Stimulated activated CD4-positive, alpha-beta T cell treated with anti-CD3 and anti-CD28 coated beads, TNF-alpha, amount 100 ng/mL, for 1 hour (primary cell): ENCODE data around the gene PXT1.
"Not testable (repeated sequence)": the region's sequence is repeated elsewhere in the genome, so short reads cannot be mapped to it uniquely, and the experiment has no call there.

Source experiments
- DNase-seq, 3 donors: peaks; one replicate each; pipeline ENCODE4 v3.0.0-alpha.2; 2020; ENCODE audit warnings: low read depth in 3 of 3, low spot score in 1 of 3

PXT1 gene, protein sequence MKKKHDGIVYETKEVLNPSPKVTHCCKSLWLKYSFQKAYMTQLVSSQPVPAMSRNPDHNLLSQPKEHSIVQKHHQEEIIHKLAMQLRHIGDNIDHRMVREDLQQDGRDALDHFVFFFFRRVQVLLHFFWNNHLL

DNA sequence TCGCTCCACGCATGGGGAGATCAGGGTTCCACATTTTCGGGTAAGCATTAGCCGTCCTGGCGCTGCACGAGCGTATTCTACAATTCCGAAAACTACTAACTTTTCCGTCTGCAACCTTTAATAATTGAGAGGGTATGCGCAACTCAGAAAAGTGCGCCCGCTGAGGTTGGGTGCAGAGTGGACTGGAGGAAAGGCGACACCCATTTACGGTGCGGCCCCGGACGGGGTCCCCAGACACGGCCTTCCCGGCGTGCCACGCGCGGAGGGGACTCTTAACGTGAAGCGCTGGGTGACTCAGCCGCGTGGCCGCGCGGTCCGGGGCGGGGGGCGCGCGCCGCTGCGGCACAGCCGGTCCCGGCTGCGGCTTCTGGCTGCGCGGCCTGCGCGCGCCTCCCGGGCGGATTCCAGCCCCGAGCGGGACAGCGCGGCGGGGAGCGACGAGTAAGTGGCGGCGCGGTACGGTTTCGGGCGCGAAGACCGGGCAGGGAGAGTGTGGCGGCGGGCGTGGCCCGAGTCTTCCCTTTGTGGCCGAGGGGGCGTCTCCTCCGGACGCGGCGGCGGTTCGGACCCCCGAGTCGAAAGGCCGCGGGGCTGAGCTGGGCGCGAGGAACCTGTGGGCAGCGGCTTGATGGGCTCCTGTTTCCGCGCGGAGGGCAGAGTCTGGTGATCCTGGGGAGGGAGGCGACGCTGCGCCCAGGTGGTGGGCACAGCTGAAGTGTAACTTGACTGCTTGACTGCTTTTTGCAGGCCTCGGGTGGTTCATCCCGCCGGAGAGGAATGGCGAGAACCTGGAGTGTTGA lies at the start of gene PXT1, which contains the start of gene KCTD20:
Gene PXT1 (minus strand): TSS at position 184 of the 800 bp plus-strand sequence. CDS start 16,772 bp downstream, outside the sequence.
Gene KCTD20 (plus strand): TSS at position 330 of the 800 bp plus-strand sequence. CDS start 27,098 bp downstream, outside the sequence.
- DNase-seq, result peak; percentile 62 to 77 (median 65)

DNA sequence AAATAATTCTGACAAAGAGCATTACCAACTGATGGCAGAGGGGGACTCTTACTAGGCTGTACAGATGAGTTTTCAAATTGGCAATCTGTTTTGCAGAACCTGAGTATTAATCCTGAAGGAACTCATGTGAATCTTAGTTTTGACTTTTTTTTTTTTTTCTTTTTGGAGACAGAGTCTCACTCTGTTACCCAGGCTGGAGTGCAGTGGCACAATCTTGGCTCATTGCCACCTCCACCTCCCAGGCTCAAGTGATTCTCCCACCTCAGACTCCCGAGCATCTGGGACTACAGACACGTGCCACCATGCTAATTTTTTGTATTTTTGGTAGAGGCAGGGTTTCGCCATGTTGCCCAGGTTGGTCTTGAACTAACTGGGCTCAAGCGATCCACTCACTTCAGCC lies 49.4 kb upstream of the PXT1 start:
- DNase-seq, result no peak

DNA sequence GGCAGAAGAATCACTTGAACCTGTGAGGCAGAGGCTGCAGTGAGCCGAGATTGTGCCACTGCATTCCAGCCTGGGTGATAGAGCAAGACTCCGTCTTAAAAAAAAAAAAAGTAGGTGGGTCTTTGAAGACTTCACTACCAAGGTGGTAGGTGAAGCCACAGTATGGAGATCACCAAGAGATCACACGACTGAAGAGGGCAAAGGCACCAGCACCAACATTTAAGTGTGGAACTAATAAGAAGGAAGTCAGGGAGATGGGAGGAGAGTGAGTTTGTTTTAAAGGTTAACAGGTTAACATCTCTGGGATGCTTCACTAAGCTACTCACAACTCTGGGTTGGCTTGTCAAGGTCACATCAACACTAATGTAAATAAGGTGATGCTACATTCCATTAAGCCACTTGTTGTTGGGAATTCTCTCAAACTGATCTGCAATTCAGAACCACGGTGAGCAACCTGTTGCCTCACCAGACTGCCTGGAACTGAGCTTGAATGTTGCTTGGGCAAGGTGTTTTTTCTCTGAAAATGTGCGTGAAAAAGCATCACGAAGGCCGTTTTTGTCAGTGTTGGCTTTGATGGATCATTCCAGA lies 48.8 kb upstream of the PXT1 start:
- DNase-seq, result no peak

DNA sequence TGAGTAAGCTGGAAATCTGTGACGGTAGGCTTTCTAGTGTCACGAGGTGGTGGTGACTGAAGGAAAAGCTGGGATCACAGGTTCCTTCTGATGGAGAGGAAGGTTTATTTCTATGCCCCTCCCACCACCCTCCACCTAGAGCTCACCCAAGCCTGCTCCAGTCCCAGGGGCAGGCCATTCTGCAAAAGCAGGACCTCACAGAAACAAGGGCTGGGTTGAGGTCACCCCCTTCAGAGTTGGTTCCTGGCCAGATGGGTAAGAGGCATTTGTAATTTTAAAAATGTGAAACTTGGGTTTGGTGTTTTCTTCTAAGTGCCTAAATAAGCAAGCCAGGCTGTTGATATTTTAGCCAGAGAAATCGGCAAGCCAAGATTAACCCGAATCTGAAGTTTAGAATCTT lies 46.8 kb upstream of the PXT1 start:
- no peak for DNase-seq

DNA sequence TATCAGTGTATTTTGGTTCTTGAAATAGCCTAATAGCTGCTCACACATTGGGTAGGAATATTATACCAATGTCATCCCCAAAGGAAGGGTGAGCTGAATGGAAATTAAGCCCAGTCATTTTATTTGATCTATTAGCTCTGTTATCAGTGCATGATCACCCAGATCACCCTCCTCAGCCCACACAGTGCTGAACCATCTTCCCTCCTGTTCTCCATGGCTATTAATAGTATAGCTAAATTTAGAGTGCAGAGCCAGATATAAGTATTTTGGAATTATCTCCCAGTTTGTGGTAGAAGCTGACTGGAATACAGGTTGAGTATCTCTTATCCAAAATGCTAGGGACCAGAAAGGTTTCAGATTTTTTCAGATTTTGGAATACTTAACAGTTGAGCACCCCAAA lies 45.6 kb upstream of the PXT1 start:
- no peak for DNase-seq

DNA sequence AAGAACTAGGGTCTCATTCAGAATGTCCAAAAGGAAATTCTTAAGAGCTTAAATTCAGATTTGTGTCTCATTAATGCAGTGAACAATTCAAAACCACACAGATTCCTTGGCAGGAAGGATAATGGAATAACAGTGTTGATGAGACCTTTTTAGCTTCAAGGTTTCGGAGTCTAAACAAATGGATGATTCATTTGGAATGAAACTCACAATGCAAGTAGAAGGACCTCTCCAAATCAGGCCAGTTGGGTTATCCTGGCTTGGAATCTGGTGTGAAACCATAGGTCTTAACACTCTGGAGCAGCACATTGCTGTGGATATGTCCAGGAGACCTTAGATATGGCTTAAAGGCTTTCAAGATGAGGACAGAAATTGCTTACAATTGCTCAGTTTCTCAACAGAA lies 45.0 kb upstream of the PXT1 start:
- no peak for DNase-seq

DNA sequence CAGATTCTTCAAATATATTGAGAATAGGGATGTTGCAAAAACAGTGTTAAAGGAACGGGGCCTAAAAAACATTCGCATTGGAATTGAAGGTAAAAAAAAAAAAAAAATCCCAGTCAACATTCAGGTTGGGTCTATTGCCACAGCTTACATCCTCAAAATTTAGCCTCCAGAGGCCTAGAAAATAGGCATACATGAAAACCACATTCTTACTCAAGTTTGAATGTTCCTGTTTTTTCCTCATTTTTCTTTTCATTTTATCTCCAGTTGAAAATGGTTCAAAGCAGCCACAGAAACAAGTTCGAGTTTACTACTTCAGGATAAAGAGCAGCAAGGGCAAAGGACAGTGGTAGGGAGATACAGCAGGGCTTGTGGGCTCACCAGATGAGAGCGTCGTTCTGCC lies 42.1 kb upstream of the PXT1 start:
- no peak for DNase-seq

DNA sequence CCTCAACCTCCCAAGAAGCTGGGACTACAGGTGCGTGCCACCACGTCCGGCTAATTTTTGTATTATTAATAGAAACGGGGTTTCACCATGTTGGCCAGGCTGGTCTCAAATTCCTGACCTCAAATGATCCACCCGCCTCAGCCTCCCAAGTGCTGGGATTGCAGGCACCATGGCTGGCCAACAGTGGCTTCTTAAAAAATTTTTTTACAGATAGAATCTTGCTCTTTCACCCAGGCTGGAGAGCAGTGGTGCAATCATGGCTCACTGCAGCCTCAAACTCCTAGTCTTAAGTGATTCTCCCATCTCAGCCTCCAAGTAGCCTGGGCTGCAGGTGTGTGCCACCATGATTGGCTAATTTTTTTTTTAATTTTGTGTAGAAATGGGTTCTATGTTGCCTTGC lies 40.7 kb upstream of the PXT1 start:
- not testable (repeated sequence) for DNase-seq

DNA sequence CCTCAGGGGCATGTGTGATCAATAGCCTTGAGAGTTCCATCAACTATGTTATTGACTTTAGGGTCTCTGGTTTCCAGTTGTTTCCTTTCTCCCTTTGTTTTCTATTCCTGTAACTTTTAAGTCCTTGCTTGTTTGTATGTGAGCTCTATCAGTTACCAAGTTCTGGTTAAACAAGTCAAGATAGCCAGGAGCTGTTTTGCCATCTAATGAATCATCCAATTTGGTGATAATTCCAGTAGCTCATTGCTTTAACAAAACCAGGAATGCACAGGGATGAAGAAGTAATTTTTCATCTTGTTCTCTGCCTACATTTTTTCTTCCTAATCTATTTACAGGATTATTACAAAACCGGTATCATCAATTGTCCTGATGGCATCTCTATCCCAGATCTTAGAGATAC lies 36.6 kb upstream of the PXT1 start:
- DNase-seq, result no peak

DNA sequence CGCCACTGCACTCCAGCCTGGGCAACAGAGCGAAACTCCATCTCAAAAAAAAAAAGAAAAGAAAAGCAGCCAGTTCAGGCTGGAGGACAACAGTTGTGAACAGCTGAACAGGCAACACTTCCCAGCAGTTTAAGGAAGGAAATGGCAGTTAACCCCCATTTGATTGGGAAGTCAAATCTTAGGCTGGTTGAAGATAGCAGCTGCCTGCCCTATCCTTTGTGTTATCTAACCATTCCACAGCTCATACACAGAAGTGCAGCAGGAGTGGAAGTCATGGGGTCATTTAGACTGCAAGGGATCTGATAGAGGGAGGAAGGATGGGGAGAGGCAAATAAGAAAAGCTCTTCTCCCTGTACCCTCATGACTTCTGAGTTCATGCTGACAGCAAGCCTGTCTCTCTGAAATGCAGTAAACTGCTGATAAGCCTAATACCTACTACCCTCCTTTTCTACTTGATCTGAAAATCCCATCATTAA lies 35.4 kb upstream of the PXT1 start:
- DNase-seq, result no peak

DNA sequence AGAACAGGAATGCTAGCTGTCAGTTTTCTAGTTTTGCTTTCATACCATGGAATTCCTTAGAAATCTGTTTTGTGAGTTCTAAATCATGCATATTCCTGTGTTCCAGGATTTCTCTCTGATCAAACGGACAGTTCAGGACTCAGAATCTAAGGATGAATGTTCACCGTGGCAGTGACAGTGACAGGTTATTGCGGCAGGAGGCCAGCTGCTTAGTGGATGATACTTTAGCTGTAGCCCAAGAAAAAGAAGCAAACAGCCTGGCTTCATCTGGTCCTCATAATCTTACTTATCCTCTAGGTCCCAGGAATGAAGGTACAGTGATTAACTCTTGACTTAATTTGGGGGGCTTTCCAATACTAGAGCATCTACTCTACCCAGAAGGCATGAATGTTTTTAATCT lies 27.3 kb upstream of the PXT1 start:
- DNase-seq, result no peak

DNA sequence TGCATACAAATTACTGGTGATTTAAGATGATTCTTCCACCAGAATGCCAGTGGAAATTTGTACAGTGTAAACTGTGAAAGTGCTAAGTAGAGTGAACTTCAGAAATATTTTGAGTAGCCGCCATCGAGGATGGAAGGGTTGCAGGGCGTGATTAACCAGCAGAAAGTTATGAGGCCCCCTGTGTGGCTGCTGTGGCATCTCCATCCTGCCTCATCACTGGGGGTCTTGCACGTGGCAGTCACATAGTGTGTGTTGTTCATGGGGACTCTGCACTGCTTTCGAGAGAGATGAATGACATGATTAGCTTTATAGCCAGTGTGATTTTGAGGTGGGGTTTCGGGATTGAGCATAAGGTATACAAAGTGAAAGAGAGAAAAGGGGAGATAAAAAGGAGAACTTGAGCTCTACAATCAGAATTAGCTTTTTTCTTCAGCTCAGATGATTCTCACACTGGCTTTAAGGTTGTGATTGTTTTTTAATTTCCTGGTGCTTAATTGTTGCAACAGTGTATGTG lies 26.6 kb upstream of the PXT1 start:
- no peak for DNase-seq

DNA sequence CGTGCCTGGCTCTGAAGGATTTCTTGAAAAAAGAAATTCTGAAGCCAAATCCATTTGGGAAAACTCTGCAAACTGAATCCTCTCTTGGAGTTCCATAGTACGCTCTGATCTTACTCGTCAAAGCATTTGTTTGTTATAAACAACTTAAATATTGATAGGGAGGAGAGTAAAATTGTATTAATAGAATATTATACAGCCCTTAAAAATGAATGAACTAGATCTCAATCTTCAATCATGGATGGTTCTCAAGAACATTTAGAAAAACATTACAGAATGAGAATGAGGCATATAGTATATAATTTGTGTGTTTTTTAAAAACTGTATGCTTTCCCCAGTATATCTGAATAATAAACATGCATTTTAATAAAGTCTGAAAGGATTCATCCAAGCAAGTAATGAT lies 25.0 kb upstream of the PXT1 start:
- no peak for DNase-seq

DNA sequence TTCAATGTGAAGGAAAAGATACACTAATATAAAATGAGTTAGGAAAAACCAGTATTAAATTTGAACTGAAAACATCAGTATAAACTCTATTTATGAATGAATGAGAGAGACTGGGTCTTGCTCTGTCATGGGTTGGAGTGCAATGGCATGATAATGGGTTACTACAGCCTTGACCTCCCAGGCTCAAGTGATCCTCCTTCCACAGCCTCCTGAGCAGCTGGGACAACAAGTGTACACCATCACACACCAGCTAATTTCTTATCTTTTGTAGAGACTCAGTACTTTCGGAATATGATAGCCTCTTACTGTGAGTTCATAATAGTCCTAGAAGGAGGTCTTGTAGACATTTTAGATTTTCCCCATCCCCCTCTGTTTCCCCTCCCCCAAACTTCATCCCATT lies 21.6 kb upstream of the PXT1 start:
- no peak for DNase-seq

DNA sequence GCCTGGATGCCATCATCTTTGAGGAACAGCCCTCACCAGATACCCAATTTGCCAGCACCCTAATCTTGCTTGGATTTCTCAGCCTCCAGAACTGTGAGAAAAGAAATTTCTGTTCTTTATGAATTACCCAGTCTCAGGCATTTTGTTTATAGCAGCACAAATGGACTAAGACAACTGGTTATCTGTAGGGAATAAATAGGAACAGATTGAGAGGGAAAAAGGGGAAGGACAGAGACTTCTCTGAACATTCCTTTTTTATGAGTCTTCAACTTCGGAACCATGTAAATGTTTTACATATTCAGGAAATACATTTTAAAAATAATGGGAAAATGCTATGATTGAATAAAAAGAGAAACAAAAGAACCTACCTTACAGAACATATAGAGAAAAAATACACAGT lies 21.0 kb upstream of the PXT1 start:
- DNase-seq, result no peak

DNA sequence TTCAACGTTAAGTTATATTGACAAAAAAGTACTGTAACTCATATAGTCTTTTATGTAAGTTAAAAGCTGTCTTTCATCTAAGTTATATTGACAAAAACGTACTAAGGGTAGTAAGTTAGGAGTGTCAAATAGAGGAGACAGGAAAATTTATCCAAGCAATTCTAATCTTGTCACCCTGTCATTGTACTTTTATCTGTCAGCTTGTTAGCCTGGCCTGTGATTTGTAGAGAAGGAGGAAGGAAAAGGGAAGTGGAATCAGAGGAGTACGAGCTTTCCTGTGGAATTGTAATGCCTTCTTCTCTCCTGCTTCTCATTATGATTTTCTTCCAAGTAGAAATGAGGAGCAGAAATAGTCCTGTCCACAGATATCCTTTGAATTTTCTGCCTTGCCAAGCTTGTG lies 19.0 kb upstream of the PXT1 start:
- DNase-seq, result no peak

DNA sequence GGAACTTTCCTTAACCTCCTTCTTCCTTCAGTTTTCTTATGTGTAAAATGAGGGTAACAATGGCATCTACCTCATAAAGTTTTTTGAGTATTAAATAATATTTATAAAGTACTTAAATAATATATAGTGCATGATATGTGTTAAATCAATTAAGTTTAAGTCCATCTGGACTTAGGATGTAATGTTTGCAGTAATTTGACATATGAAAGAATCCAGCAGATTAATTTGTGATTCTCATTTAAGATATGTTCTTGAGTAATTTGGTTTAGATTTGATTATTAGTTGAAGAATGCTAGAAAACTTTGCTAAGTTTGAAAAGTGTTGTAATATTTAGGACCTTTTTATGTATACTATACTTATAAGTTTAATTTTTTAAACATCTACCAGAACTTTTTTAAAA lies 18.3 kb upstream of the PXT1 start:
- DNase-seq, result no peak

DNA sequence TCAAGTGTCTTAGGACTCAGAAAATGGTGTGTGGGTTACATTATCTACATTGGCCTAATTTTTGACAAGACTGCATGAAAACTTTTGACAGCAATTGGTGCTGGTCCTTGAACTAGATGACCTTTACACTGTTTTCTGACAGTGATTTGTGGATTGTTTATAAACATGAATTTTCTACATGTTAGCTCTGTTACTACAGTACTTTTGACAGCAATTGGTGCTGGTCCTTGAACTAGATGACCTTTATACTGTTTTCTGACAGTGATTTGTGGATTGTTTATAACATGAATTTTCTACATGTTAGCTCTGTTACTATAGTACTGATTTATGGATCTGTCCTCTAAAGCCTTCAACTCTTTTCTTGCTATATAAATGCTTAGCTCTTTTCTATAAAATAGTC lies 16.8 kb upstream of the PXT1 start:
- no peak for DNase-seq

DNA sequence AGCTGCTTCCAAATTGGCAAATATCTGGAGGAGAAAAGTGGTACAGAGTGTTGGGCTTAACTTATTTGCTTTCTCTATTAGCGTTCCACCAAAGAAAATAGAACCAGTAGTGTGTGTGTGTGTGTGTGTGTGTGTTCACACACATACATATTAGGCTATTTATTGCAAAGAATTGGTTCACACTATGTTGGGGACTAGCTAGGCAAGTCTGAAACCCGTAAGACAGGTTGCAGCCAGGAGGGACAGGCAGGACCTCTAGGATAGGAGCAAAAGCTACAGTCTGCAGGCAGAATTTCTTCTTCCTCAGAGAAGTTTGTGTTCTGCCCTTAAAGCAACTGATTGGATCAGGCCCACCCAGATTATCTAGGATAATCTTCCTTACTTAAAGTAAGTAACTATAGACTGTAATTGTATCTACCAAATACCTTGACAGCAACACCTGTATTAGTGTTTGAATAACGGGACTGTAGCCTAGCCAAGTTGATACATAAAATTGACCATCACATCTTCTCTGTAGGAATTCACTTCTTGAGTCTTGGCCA lies 12.9 kb upstream of the PXT1 start:
- DNase-seq, result no peak

DNA sequence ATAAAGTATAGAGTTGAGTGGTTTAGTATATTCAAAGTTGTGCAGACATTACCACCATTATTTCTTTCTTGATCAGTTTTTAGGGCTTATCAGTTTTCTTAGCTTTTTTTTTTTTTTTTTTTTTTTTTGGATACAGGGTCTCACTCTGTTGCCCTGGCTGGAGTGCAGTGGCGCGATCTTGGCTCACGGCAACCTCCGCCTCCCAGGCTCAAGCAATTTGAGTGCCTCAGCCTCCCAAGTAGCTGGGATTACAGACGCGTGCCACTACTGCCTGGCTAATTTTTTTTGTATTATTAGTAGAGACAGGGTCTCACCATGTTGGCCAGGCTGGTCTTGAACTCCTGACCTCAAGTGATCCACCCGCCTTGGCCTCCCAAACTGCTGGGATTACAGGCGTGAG lies 10.2 kb upstream of the PXT1 start:
- DNase-seq, result not testable (repeated sequence)

DNA sequence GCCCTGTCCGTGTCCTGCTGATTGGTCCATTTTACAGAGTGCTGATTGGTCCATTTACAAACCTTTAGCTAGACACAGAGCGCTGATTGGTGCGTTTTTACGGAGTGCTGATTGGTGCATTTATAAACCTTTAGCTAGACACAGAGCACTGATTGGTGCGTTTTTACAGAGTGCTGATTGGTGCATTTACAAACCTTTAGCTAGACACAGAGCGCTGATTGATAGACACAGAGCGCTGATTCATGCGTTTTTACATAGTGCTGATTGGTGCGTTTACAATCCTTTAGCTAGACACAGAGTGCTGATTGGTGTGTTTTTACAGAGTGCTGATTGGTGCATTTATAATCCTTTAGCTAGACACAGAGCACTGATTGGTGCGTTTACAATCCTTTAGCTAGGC lies 6.5 kb upstream of the PXT1 start:
- not testable (repeated sequence) for DNase-seq

DNA sequence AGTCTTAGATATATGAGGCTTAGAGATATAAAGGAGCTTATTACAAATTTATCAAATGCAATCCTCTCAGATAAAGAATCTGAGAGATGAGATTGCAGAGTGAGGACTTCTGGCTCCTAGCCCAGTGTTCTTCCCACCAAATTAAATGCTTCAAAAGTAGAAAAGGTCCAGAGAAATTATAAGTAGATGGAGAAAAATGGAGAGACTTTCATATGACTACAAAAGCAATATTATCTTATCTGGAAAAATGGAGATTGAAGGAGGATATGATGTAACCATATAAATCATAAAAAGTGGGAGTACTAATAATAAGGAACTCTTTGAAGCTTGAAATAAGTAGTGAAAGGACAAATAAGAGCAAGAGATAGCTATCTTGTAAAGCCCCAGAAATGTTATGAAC lies 3.0 kb upstream of the PXT1 start:
- no peak for DNase-seq
